H9 (cell line): ENCODE results near the gene LETM1. TPM values are rescaled to one million over a fixed set of nuclear protein-coding genes. Genes with fewer than 3 reads are reported as not detected.

Source experiments
- DNase-seq: peaks from one replicate; pipeline ENCODE4 v3.0.0-alpha.2; 2017
- H2AFZ ChIP-seq: one replicate; pipeline ENCODE4 v1.6.1; 2013; ENCODE audit warnings: mild to moderate bottlenecking, low read length, control low read depth, moderate library complexity
- H2AK5ac ChIP-seq: 2 replicates; pipeline ENCODE4 v1.6.1; 2013; ENCODE audit warnings: low read length, control low read depth, mixed read lengths; ENCODE audit not compliant: insufficient read length
- H2BK120ac ChIP-seq: one replicate; pipeline ENCODE4 v1.6.1; 2013; ENCODE audit warnings: low read depth, mild to moderate bottlenecking, low read length, control low read depth, inconsistent platforms; ENCODE audit not compliant: poor library complexity, severe bottlenecking
- H2BK12ac ChIP-seq: 2 replicates; pipeline ENCODE4 v1.6.1; 2013; ENCODE audit warnings: low read length, control low read depth, mixed read lengths, low read depth; ENCODE audit not compliant: insufficient read length
- H2BK15ac ChIP-seq: 2 replicates; pipeline ENCODE4 v1.6.1; 2013; ENCODE audit warnings: low read depth, low read length, control low read depth
- H2BK20ac ChIP-seq: one replicate; pipeline ENCODE4 v1.6.1; 2013; ENCODE audit warnings: low read depth, mild to moderate bottlenecking, low read length, control low read depth, inconsistent platforms; ENCODE audit not compliant: poor library complexity, severe bottlenecking
- H2BK5ac ChIP-seq: 2 replicates; pipeline ENCODE4 v1.6.1; 2013; ENCODE audit warnings: low read length, control low read depth, mixed read lengths; ENCODE audit not compliant: insufficient read length
- H3K14ac ChIP-seq: 2 replicates; pipeline ENCODE4 v1.6.1; 2013; ENCODE audit warnings: low read length, control low read depth; ENCODE audit not compliant: insufficient read depth
- H3K18ac ChIP-seq: 2 replicates; pipeline ENCODE4 v1.6.1; 2013; ENCODE audit warnings: low read depth, mild to moderate bottlenecking, mixed read lengths, low read length, control low read depth; ENCODE audit not compliant: insufficient read length
- H3K23ac ChIP-seq: 2 replicates; pipeline ENCODE4 v1.6.1; 2013; ENCODE audit warnings: low read length, control low read depth, mixed read lengths, low read depth; ENCODE audit not compliant: insufficient read length
- H3K23me2 ChIP-seq: 2 replicates; pipeline ENCODE4 v1.6.1; 2013; ENCODE audit warnings: low read depth, mild to moderate bottlenecking, mixed read lengths, low read length, control low read depth; ENCODE audit not compliant: insufficient read length, poor library complexity, severe bottlenecking
- H3K27ac ChIP-seq: 2 replicates; pipeline ENCODE4 v1.5.1; 2013; ENCODE audit warnings: low read length, control low read depth, mixed read lengths, low read depth; ENCODE audit not compliant: insufficient read length
- H3K27me3 ChIP-seq: 2 replicates; pipeline ENCODE4 v1.6.1; 2013; ENCODE audit warnings: low read length, control low read depth, inconsistent platforms; ENCODE audit not compliant: insufficient read depth
- H3K4ac ChIP-seq: 2 replicates; pipeline ENCODE4 v1.6.1; 2013; ENCODE audit warnings: low read depth, mild to moderate bottlenecking, control low read depth, inconsistent platforms, low read length, moderate library complexity
- H3K4me1 ChIP-seq: 2 replicates; pipeline ENCODE4 v1.6.1; 2013; ENCODE audit warnings: low read length, control low read depth, inconsistent platforms; ENCODE audit not compliant: insufficient read depth
- H3K4me2 ChIP-seq: 2 replicates; pipeline ENCODE4 v1.6.1; 2013; ENCODE audit warnings: low read length, control low read depth, mixed read lengths; ENCODE audit not compliant: insufficient read length, insufficient read depth
- H3K56ac ChIP-seq: 2 replicates; pipeline ENCODE4 v1.6.1; 2013; ENCODE audit warnings: low read depth, mild to moderate bottlenecking, mixed read lengths, low read length, control low read depth; ENCODE audit not compliant: insufficient read length
- H3K79me1 ChIP-seq: 2 replicates; pipeline ENCODE4 v1.6.1; 2013; ENCODE audit warnings: low read depth, mild to moderate bottlenecking, moderate library complexity, low read length, control low read depth, inconsistent platforms; ENCODE audit not compliant: insufficient read depth, poor library complexity, severe bottlenecking
- H3K79me2 ChIP-seq: 2 replicates; pipeline ENCODE4 v1.6.1; 2013; ENCODE audit warnings: low read length, control low read depth, inconsistent platforms; ENCODE audit not compliant: insufficient read depth
- H3K9ac ChIP-seq: 2 replicates; pipeline ENCODE4 v1.6.1; 2013; ENCODE audit warnings: low read length, control low read depth, mixed read lengths; ENCODE audit not compliant: insufficient read length; ENCODE audit errors: extremely low read depth
- H3K9me3 ChIP-seq: one replicate; pipeline ENCODE4 v1.6.1; 2013; ENCODE audit warnings: low read depth, low read length, inconsistent platforms; ENCODE audit not compliant: control insufficient read depth
- H3T11ph ChIP-seq: one replicate; pipeline ENCODE4 v1.6.1; 2013; ENCODE audit warnings: mild to moderate bottlenecking, low read length, control low read depth, inconsistent platforms
- H4K20me1 ChIP-seq: one replicate; pipeline ENCODE4 v1.6.1; 2013; ENCODE audit not compliant: control insufficient read depth, insufficient read length, insufficient read depth
- H4K5ac ChIP-seq: 2 replicates; pipeline ENCODE4 v1.6.1; 2013; ENCODE audit warnings: low read depth, mild to moderate bottlenecking, mixed read lengths, low read length, control low read depth; ENCODE audit not compliant: insufficient read length
- H4K8ac ChIP-seq: replicated peaks from 2 replicates; pipeline ENCODE4 v1.6.1; 2013; ENCODE audit warnings: low read length, control low read depth, mixed read lengths, low read depth; ENCODE audit not compliant: insufficient read length
- H4K91ac ChIP-seq: 2 replicates; pipeline ENCODE4 v1.6.1; 2013; ENCODE audit warnings: low read depth, mild to moderate bottlenecking, moderate library complexity, mixed read lengths, low read length, control low read depth; ENCODE audit not compliant: insufficient read length
- H3K27ac Mint-ChIP-seq, 3 experiments: 2 replicates in 2 of 3; 3 replicates in 1 of 3; pipeline ENCODE4 v1.8.0; 2020 to 2021; ENCODE audit warnings: mixed read lengths in 3 of 3, mild to moderate bottlenecking in 1 of 3, moderate library complexity in 1 of 3
- H3K27me3 Mint-ChIP-seq: 2 replicates; pipeline ENCODE4 v1.8.0; 2021; ENCODE audit warnings: low read depth, mild to moderate bottlenecking, moderate library complexity, mixed read lengths
- H3K36me3 Mint-ChIP-seq, 3 experiments: 2 replicates in 2 of 3; 3 replicates in 1 of 3; pipeline ENCODE4 v1.8.0; 2020 to 2021; ENCODE audit warnings: low read depth in 3 of 3, mixed read lengths in 3 of 3; ENCODE audit not compliant: insufficient read depth in 1 of 3
- H3K4me1 Mint-ChIP-seq, 2 experiments: 2 replicates each; pipeline ENCODE4 v1.8.0; 2020; ENCODE audit warnings: mixed read lengths in 2 of 2
- H3K4me3 Mint-ChIP-seq, 2 experiments: 2 replicates in 1 of 2; 3 replicates in 1 of 2; pipeline ENCODE4 v1.8.0; 2020 to 2021; ENCODE audit warnings: mild to moderate bottlenecking in 2 of 2, mixed read lengths in 2 of 2, moderate library complexity in 1 of 2
- H3K9me3 Mint-ChIP-seq, 2 experiments: 2 replicates in 1 of 2; 3 replicates in 1 of 2; pipeline ENCODE4 v1.8.0; 2020; ENCODE audit warnings: mild to moderate bottlenecking in 2 of 2, mixed read lengths in 2 of 2, moderate library complexity in 1 of 2
- WGBS: extraction: QIAGEN DNeasy Blood & Tissue Kit; methylation state at CpG from one replicate; pipeline ENCODE4 v1.1.7; 2013; ENCODE audit warnings: missing lambda C conversion rate, low lambda C conversion rate, mixed read lengths; ENCODE audit not compliant: insufficient read length; ENCODE audit errors: extremely low coverage; 5-methylcytosine and 5-hydroxymethylcytosine counted together
- total RNA-seq: library from RNA; stranded (reverse); gene quantifications from 2 replicates; pipeline ENCODE4 v1.2.1, GENCODE V29; 2021
- TF ChIP-seq, protein P1 (sequence below): fragments of 200-600 bp; sonication (generic); conservative IDR thresholded peaks from 3 replicates; pipeline ENCODE4 v1.8.0; 2021; ENCODE audit warnings: antibody characterized with exemption, mild to moderate bottlenecking

LETM1 gene
- total RNA-seq, 1 experiment from 2014 or later, result 43.4 TPM

DNA sequence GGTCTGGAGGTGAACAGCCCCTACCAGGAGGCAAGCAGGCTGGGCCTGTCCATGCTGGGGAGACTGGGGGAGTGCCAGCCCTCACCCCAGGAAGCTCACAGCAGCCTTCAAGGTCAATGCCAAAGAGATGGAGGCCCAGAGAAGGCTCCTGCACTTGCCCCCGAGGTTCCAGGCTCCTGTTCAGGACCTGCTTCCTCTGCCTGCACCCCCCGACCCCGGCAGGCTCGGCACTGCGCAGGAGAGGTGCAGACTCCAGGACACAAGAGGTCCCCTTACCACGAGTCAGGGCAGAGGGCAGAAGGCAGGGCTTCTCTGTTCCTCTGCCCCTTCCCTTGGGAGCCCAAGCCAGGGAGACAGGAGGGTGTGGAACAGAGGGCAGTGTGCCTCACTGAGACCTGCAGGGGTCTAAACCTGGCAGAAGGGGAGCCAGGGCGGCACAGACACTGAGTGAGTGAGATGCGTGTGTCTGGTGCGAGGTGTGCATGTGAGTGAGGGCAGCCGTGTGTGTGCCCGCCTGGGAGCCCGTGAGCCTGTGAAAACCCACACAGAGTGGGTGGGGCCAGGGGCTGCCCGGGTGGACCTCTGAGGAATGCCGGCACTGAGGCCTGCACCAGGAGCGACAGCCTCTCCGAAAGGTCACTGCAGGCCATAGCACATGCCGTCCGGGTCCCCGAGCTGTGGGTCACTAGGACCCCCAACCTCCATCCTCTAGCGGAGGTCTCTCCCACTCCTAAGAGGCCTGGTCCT is 93.5 kb downstream of the LETM1 start:
- no peak overlapping the region for H2BK12ac ChIP-seq
- H3K9ac ChIP-seq, result no peak overlapping the region
- H3K4ac ChIP-seq, result no peak overlapping the region
- no peaks in the 10 kb centered on the region for H4K20me1 ChIP-seq
- no peak overlapping the region for H4K8ac ChIP-seq
- no peaks in the 10 kb centered on the region for H3K23me2 ChIP-seq
- H3K56ac ChIP-seq, result no peak overlapping the region
- H3K4me1 ChIP-seq, result no peaks in the 10 kb centered on the region; the same call in 1 of the 2 replicates
- no peaks in the 10 kb centered on the region for H3K79me2 ChIP-seq
- H2BK5ac ChIP-seq, result no peak overlapping the region
- H3K9me3 ChIP-seq, result no peaks in the 10 kb centered on the region
- WGBS, result no CpG with 5 or more reads among the region's 20 CpGs
- H2BK15ac ChIP-seq, result no peak overlapping the region
- H3K23ac ChIP-seq, result no peak overlapping the region
- no peak overlapping the region for H2BK120ac ChIP-seq
- Mint-ChIP-seq H3K36me3 (no peaks in the 10 kb centered on the region), H3K4me3 (no peak overlapping the region), H3K9me3 (no peaks in the 10 kb centered on the region), H3K27me3 (peaks cover 8% of the 10 kb centered on the region), H3K4me1 (peaks cover 14 to 28% of the 10 kb centered on the region in 2 experiments), H3K27ac (peak overlapping the region in 1 of 3 experiments; percentile 63; a peak in 1 of 7 replicates)
- DNase-seq, result no peak
- no peak overlapping the region for H4K5ac ChIP-seq
- H3T11ph ChIP-seq, result no peak overlapping the region
- no peak overlapping the region for H3K18ac ChIP-seq
- H3K4me2 ChIP-seq, result no peak overlapping the region
- TF ChIP-seq, protein P1, sequence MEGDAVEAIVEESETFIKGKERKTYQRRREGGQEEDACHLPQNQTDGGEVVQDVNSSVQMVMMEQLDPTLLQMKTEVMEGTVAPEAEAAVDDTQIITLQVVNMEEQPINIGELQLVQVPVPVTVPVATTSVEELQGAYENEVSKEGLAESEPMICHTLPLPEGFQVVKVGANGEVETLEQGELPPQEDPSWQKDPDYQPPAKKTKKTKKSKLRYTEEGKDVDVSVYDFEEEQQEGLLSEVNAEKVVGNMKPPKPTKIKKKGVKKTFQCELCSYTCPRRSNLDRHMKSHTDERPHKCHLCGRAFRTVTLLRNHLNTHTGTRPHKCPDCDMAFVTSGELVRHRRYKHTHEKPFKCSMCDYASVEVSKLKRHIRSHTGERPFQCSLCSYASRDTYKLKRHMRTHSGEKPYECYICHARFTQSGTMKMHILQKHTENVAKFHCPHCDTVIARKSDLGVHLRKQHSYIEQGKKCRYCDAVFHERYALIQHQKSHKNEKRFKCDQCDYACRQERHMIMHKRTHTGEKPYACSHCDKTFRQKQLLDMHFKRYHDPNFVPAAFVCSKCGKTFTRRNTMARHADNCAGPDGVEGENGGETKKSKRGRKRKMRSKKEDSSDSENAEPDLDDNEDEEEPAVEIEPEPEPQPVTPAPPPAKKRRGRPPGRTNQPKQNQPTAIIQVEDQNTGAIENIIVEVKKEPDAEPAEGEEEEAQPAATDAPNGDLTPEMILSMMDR, result no peak
- H3K14ac ChIP-seq, result no peak overlapping the region
- no peak overlapping the region for H3K27ac ChIP-seq
- no peak overlapping the region for H2BK20ac ChIP-seq
- no peaks in the 10 kb centered on the region for H3K79me1 ChIP-seq
- no peaks in the 10 kb centered on the region for H3K27me3 ChIP-seq
- H2AK5ac ChIP-seq, result no peak overlapping the region
- H4K91ac ChIP-seq, result no peak overlapping the region
- no peak overlapping the region for H2AFZ ChIP-seq

Other genes with a start within 250 kb of the LETM1 start
- gene FAM53A, start 171.8 kb downstream of the LETM1 start, total RNA-seq, result 2.3 and 2.4 TPM in 2 replicates
- 62.7 and 67.0 TPM in 2 replicates for gene SLBP, start 143.8 kb downstream of the LETM1 start, total RNA-seq
- gene TMEM129, start 134.8 kb downstream of the LETM1 start, total RNA-seq, result 27.3 and 30.4 TPM in 2 replicates
- gene TACC3, start 134.6 kb downstream of the LETM1 start, total RNA-seq, result 150 and 156 TPM in 2 replicates
- gene FGFR3, start 62.9 kb downstream of the LETM1 start, total RNA-seq, result 75.7 and 81.2 TPM in 2 replicates
- 123 and 136 TPM in 2 replicates for gene NSD2, start 15.2 kb upstream of the LETM1 start, total RNA-seq
- 54.0 and 55.0 TPM in 2 replicates for gene NELFA, start 152.8 kb upstream of the LETM1 start, total RNA-seq
- 13.9 and 14.7 TPM in 2 replicates for gene NAT8L, start 203.2 kb upstream of the LETM1 start, total RNA-seq